ENCODE results near the gene ERC2. TPM values are rescaled to one million over a fixed set of nuclear protein-coding genes. Genes with fewer than 3 reads are reported as not detected.

Gene ERC2
- total and polyA plus RNA-seq, 2 of the 13 experiments (the other 11 are each of a cell fraction or from before 2014, with no cell fraction given) = 0.16 to 0.22 TPM

GRCh38 chr3:55570271-55570711 is 898.0 kb downstream of the ERC2 start:
- FAIRE-seq (no peak), ATAC-seq (no peak), DNase-seq (ENCODE audit: low spot score) (no peak)
- Histone ChIP-seq H4K20me1 (ENCODE audit: insufficient read depth, low read length) (no peaks in the 10 kb centered on the region), H3K4me2 (ENCODE audit: low read depth, low read length) (no peak overlapping the region), H2AFZ (ENCODE audit: low read length) (no peak overlapping the region), H3K27ac (ENCODE audit: extremely low read length, insufficient read depth, low read length) (no peak overlapping the region), H3K27me3 (ENCODE audit: control insufficient read depth in 1 of 2, insufficient read depth in 2 of 2, low read length in 2 of 2) (no peaks in the 10 kb centered on the region), H3K9me3 (ENCODE audit: low read length) (no peaks in the 10 kb centered on the region), H3K4me3 (replicated peaks in 1 of 3; ENCODE audit: insufficient read depth in 1 of 3, low read depth in 2 of 3, low read length in 3 of 3) (no peak overlapping the region), H3K79me2 (ENCODE audit: insufficient read depth, low read length) (no peaks in the 10 kb centered on the region), H3K36me3 (replicated peaks in 1 of 2; ENCODE audit: control insufficient read depth in 1 of 2, insufficient read depth in 2 of 2, low read length in 2 of 2) (no peaks in the 10 kb centered on the region), H3K4me1 (ENCODE audit: insufficient read depth, low read length) (no peaks in the 10 kb centered on the region), H3K9ac (ENCODE audit: insufficient read depth, low read depth, low read length) (no peak overlapping the region)
- ChIA-PET POLR2A (no interaction called here), CTCF (ENCODE audit: low intra/inter-chr PET ratio, low total read pairs) (no interaction called here)
- 0% methylated on average over 2 of the region's 9 CpGs for WGBS (ENCODE audit: low lambda C conversion rate)
- BruUV-seq (replicated peaks) = no TSS peak
- intact Hi-C loops (cut with micrococcal nuclease; ENCODE audit: unreplicated experiment) = no loop called here
- in situ Hi-C loops (cut with HindIII; ENCODE audit: extremely low pct_ligation_motif_present, low pct_unique_long_range_greater_than_20kb) = no loop called here
- TF ChIP-seq SETDB1 (CRISPR knock-in tag; IDR thresholded peaks at IDR 0.05; ENCODE audit: borderline replicate concordance) (no peak), ZNF574 (CRISPR knock-in tag; IDR thresholded peaks at IDR 0.05) (no peak), ZNF562 (CRISPR knock-in tag; IDR thresholded peaks at IDR 0.05; ENCODE audit: borderline replicate concordance) (no peak), ZNF75D (CRISPR knock-in tag; IDR thresholded peaks at IDR 0.05; ENCODE audit: borderline replicate concordance) (no peak), MAFF (IDR thresholded peaks at IDR 0.05; ENCODE audit: low read depth, low read length) (no peak), ZFP36 (IDR thresholded peaks at IDR 0.05; ENCODE audit: borderline replicate concordance, low read depth, low read length, partially characterized antibody) (no peak), ZNF766 (CRISPR knock-in tag; IDR thresholded peaks at IDR 0.05; ENCODE audit: borderline replicate concordance) (no peak), ZZZ3 (CRISPR knock-in tag; IDR thresholded peaks at IDR 0.05; ENCODE audit: borderline replicate concordance) (no peak), EP300 (IDR thresholded peaks at IDR 0.05; ENCODE audit: low read depth in 2 of 2, low read length in 2 of 2) (no peak), EP300 (CRISPR knock-in tag; IDR thresholded peaks at IDR 0.05; ENCODE audit: borderline replicate concordance) (no peak), BRF2 (CRISPR knock-in tag; IDR thresholded peaks at IDR 0.05) (no peak), MYNN (CRISPR knock-in tag; IDR thresholded peaks at IDR 0.05; ENCODE audit: low read depth) (no peak), TAF15 (IDR thresholded peaks at IDR 0.05; ENCODE audit: low read depth, low read length, poor library complexity, severe bottlenecking) (no peak), ZNF713 (CRISPR knock-in tag; IDR thresholded peaks at IDR 0.05) (no peak)
- TF ChIP-seq, protein P1, sequence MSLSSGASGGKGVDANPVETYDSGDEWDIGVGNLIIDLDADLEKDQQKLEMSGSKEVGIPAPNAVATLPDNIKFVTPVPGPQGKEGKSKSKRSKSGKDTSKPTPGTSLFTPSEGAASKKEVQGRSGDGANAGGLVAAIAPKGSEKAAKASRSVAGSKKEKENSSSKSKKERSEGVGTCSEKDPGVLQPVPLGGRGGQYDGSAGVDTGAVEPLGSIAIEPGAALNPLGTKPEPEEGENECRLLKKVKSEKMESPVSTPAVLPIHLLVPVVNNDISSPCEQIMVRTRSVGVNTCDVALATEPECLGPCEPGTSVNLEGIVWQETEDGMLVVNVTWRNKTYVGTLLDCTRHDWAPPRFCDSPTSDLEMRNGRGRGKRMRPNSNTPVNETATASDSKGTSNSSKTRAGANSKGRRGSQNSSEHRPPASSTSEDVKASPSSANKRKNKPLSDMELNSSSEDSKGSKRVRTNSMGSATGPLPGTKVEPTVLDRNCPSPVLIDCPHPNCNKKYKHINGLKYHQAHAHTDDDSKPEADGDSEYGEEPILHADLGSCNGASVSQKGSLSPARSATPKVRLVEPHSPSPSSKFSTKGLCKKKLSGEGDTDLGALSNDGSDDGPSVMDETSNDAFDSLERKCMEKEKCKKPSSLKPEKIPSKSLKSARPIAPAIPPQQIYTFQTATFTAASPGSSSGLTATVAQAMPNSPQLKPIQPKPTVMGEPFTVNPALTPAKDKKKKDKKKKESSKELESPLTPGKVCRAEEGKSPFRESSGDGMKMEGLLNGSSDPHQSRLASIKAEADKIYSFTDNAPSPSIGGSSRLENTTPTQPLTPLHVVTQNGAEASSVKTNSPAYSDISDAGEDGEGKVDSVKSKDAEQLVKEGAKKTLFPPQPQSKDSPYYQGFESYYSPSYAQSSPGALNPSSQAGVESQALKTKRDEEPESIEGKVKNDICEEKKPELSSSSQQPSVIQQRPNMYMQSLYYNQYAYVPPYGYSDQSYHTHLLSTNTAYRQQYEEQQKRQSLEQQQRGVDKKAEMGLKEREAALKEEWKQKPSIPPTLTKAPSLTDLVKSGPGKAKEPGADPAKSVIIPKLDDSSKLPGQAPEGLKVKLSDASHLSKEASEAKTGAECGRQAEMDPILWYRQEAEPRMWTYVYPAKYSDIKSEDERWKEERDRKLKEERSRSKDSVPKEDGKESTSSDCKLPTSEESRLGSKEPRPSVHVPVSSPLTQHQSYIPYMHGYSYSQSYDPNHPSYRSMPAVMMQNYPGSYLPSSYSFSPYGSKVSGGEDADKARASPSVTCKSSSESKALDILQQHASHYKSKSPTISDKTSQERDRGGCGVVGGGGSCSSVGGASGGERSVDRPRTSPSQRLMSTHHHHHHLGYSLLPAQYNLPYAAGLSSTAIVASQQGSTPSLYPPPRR (CRISPR knock-in tag; IDR thresholded peaks at IDR 0.05; ENCODE audit: borderline replicate concordance) = no peak
- TF ChIP-seq, protein P2, sequence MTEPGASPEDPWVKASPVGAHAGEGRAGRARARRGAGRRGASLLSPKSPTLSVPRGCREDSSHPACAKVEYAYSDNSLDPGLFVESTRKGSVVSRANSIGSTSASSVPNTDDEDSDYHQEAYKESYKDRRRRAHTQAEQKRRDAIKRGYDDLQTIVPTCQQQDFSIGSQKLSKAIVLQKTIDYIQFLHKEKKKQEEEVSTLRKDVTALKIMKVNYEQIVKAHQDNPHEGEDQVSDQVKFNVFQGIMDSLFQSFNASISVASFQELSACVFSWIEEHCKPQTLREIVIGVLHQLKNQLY (CRISPR knock-in tag; IDR thresholded peaks at IDR 0.05) = no peak
